Caco-2 (cell line): ENCODE measurements around the gene KLRF1. TPM values are rescaled to one million over a fixed set of nuclear protein-coding genes. Genes with fewer than 3 reads are reported as not detected.

Source experiments
- BruUV-seq: library from RNA; stranded (reverse); fragments of 400-500 nt; replicated peaks from 2 replicates; lab custom pipeline; 2021; lab: Mats Ljungman, UMichigan
- CTCF ChIA-PET: fragments of 300-600 bp; sonication (Branson Sonifier 250); formaldehyde crosslinking; loops from one replicate; lab custom pipeline; 2022; ENCODE audit warnings: antibody characterized with exemption; lab: Charles Lee
- POLR2A ChIA-PET: fragments of 300-600 bp; sonication (Branson Sonifier 250); formaldehyde crosslinking; loops from one replicate; lab custom pipeline; 2022; ENCODE audit warnings: antibody characterized with exemption; lab: Charles Lee
- DNase-seq, 2 experiments: peaks; one replicate each; pipeline versions ENCODE4 v3.0.0 to v3.0.0-alpha.2; 2020 to 2022
- H3K27me3 ChIP-seq: replicated peaks from 2 replicates; pipeline ENCODE4 v1.6.0; 2011; ENCODE audit warnings: low read length; ENCODE audit not compliant: control insufficient read depth, insufficient read depth
- H3K36me3 ChIP-seq: 2 replicates; pipeline ENCODE4 v1.5.1; 2011; ENCODE audit warnings: low read length; ENCODE audit not compliant: control insufficient read depth, insufficient read depth
- H3K4me1 ChIP-seq: fragments of 250-450 bp; sonication (Bioruptor Pico); 2 replicates; pipeline ENCODE4 v1.5.1; 2020; ENCODE audit warnings: mild to moderate bottlenecking
- H3K4me3 ChIP-seq: 2 replicates; pipeline ENCODE4 v1.5.1; 2011; ENCODE audit warnings: low read depth, mild to moderate bottlenecking, control low read depth, low read length
- H3K9me3 ChIP-seq: fragments of 250-450 bp; sonication (Bioruptor Pico); 2 replicates; pipeline ENCODE4 v1.5.1; 2020; ENCODE audit warnings: mild to moderate bottlenecking, moderate library complexity
- H3K27ac Mint-ChIP-seq: one replicate; pipeline ENCODE4 v1.8.0; 2022; ENCODE audit warnings: mixed read lengths; ENCODE audit not compliant: unreplicated experiment
- H3K27me3 Mint-ChIP-seq: one replicate; pipeline ENCODE4 v1.8.0; 2022; ENCODE audit warnings: mixed read lengths; ENCODE audit not compliant: insufficient read depth, unreplicated experiment
- H3K36me3 Mint-ChIP-seq: one replicate; pipeline ENCODE4 v1.8.0; 2022; ENCODE audit warnings: mild to moderate bottlenecking, mixed read lengths; ENCODE audit not compliant: insufficient read depth, unreplicated experiment
- H3K4me1 Mint-ChIP-seq: one replicate; pipeline ENCODE4 v1.8.0; 2022; ENCODE audit warnings: low read depth, mixed read lengths; ENCODE audit not compliant: unreplicated experiment
- H3K4me3 Mint-ChIP-seq: one replicate; pipeline ENCODE4 v1.8.0; 2022; ENCODE audit warnings: mild to moderate bottlenecking, moderate library complexity, mixed read lengths; ENCODE audit not compliant: unreplicated experiment
- H3K9me3 Mint-ChIP-seq: one replicate; pipeline ENCODE4 v1.8.0; 2022; ENCODE audit warnings: mixed read lengths; ENCODE audit not compliant: unreplicated experiment
- CTCF ChIP-seq, 2 experiments: fragments of 200-600 bp in 1 of 2; IDR thresholded peaks; 1 replicate in 1 of 2; 2 replicates in 1 of 2; pipeline versions ENCODE4 v1.5.1 to v1.8.0; 2011 to 2022; ENCODE audit warnings: antibody characterized with exemption in 1 of 2, control low read depth in 1 of 2, inconsistent platforms in 1 of 2, low read depth in 1 of 2, low read length in 1 of 2, mild to moderate bottlenecking in 1 of 2, moderate library complexity in 1 of 2; ENCODE audit not compliant: insufficient read depth in 1 of 2, severe bottlenecking in 1 of 2, unreplicated experiment in 1 of 2
- intact Hi-C: fragments of 100-400 bp; cut with micrococcal nuclease; formaldehyde crosslinking; loops from one replicate; pipeline ENCODE4 v1.10.0; 2022; ENCODE audit not compliant: unreplicated experiment
- total RNA-seq: library from RNA; stranded (reverse); gene quantifications from 2 replicates; pipeline ENCODE4 v1.2.3, GENCODE V29; 2022

KLRF1 gene
- total RNA-seq, 1 experiment from 2014 or later, result not detected

- ChIA-PET POLR2A (no interaction called here), CTCF (no interaction called here)
- DNase-seq, result no peak
- Histone ChIP-seq H3K27me3 (no peaks in the 10 kb centered on the region), H3K4me3 (no peak overlapping the region), H3K36me3 (no peaks in the 10 kb centered on the region), H3K4me1 (no peaks in the 10 kb centered on the region), H3K9me3 (no peaks in the 10 kb centered on the region; the same call in 1 of the 2 replicates)
- no peaks in the 10 kb centered on the region for H3K4me1 Mint-ChIP-seq
- no TSS peak for BruUV-seq
- H3K27me3 Mint-ChIP-seq, result peaks cover 12% of the 10 kb centered on the region
- H3K4me3 Mint-ChIP-seq, result no peak overlapping the region
- no peak overlapping the region for H3K27ac Mint-ChIP-seq
- H3K36me3 Mint-ChIP-seq, result no peaks in the 10 kb centered on the region
- no peak for TF ChIP-seq CTCF (IDR thresholded peaks at IDR 0.05; ENCODE audit: insufficient read depth in 1 of 2, low read depth in 1 of 2, low read length in 1 of 2, severe bottlenecking in 1 of 2, unreplicated experiment in 1 of 2)
- intact Hi-C loops, result no loop called here
- H3K9me3 Mint-ChIP-seq, result no peaks in the 10 kb centered on the region
Observed at GRCh38 chr12:9793779-9794395, 33.4 kb upstream of the KLRF1 start.

GRCh38 chr12:9794484-9795093, 32.7 kb upstream of the KLRF1 start:
- peaks cover 12% of the 10 kb centered on the region for H3K27me3 Mint-ChIP-seq
- H3K9me3 ChIP-seq, result no peaks in the 10 kb centered on the region; the same call in 1 of the 2 replicates
- H3K4me1 Mint-ChIP-seq, result no peaks in the 10 kb centered on the region
- no peaks in the 10 kb centered on the region for H3K4me1 ChIP-seq
- DNase-seq, result no peak
- no peaks in the 10 kb centered on the region for H3K36me3 ChIP-seq
- BruUV-seq, result no TSS peak
- no peaks in the 10 kb centered on the region for H3K27me3 ChIP-seq
- no peaks in the 10 kb centered on the region for H3K9me3 Mint-ChIP-seq
- H3K4me3 Mint-ChIP-seq, result no peak overlapping the region
- H3K36me3 Mint-ChIP-seq, result no peaks in the 10 kb centered on the region
- ChIA-PET CTCF (interaction anchor here (0.6 to 1.3 kb wide), 2 partner anchors 44 to 348 kb away, joined by 3 to 4 read pairs; no protein-coding TSS in a partner anchor), POLR2A (no interaction called here)
- H3K27ac Mint-ChIP-seq, result no peak overlapping the region
- no peak overlapping the region for H3K4me3 ChIP-seq
- TF ChIP-seq CTCF (IDR thresholded peaks at IDR 0.05; ENCODE audit: insufficient read depth in 1 of 2, low read depth in 1 of 2, low read length in 1 of 2, severe bottlenecking in 1 of 2, unreplicated experiment in 1 of 2), result no peak
- intact Hi-C loops, result no loop called here

GRCh38 chr12:9795945-9796344, 31.3 kb upstream of the KLRF1 start:
- Mint-ChIP-seq H3K36me3 (no peaks in the 10 kb centered on the region), H3K27ac (no peak overlapping the region), H3K27me3 (peaks cover 12% of the 10 kb centered on the region), H3K4me3 (no peak overlapping the region), H3K4me1 (no peaks in the 10 kb centered on the region), H3K9me3 (no peaks in the 10 kb centered on the region)
- H3K4me1 ChIP-seq, result no peaks in the 10 kb centered on the region
- no peaks in the 10 kb centered on the region for H3K9me3 ChIP-seq
- CTCF ChIA-PET, result no interaction called here
- no TSS peak for BruUV-seq
- intact Hi-C loops, result no loop called here
- no peak overlapping the region for H3K4me3 ChIP-seq
- no peaks in the 10 kb centered on the region for H3K36me3 ChIP-seq
- DNase-seq, result no peak
- POLR2A ChIA-PET, result no interaction called here
- no peaks in the 10 kb centered on the region for H3K27me3 ChIP-seq
- no peak for TF ChIP-seq CTCF (IDR thresholded peaks at IDR 0.05; ENCODE audit: insufficient read depth in 1 of 2, low read depth in 1 of 2, low read length in 1 of 2, severe bottlenecking in 1 of 2, unreplicated experiment in 1 of 2)
